Measurements from ENCODE around the gene TP53INP2.
"Not testable (repeated sequence)": the region's sequence is repeated elsewhere in the genome, so short reads cannot be mapped to it uniquely, and the experiment has no call there.

The TP53INP2 gene

GRCh38 chr20:34704177-34705007, at the start of gene TP53INP2:
Gene TP53INP2 (plus strand): TSS chr20:34704344. CDS start chr20:34708740, 4,396 bp downstream.
- Histone ChIP-seq H3K36me3 (ENCODE audit: control insufficient read depth, insufficient read depth, low read length) (no peaks in the 10 kb centered on the region), H3K27ac (ENCODE audit: low read depth, low read length) (peak within 1 kb of the TSS; percentile 100), H3K4me1 (ENCODE audit: control insufficient read depth, insufficient read depth, low read length) (peaks cover 10% of the 10 kb centered on the region), H3K9ac (ENCODE audit: low read length) (peak within 1 kb of the TSS; percentile 95), H3K27me3 (ENCODE audit: control insufficient read depth, insufficient read depth, low read length) (no peaks in the 10 kb centered on the region), H3K4me3 (ENCODE audit: low read length) (peak within 1 kb of the TSS; percentile 98)

- not testable (repeated sequence) for H3K36me3 ChIP-seq (ENCODE audit: control insufficient read depth, insufficient read depth, low read length); H3K4me1 ChIP-seq (ENCODE audit: control insufficient read depth, insufficient read depth, low read length); H3K27me3 ChIP-seq (ENCODE audit: control insufficient read depth, insufficient read depth, low read length); H3K4me3 ChIP-seq (ENCODE audit: low read length); H3K27ac ChIP-seq (ENCODE audit: low read depth, low read length); H3K9ac ChIP-seq (ENCODE audit: low read length)
Observed at GRCh38 chr20:34658654-34659053, 45.5 kb upstream of the TP53INP2 start.

- not testable (repeated sequence) for H3K4me1 ChIP-seq (ENCODE audit: control insufficient read depth, insufficient read depth, low read length); H3K9ac ChIP-seq (ENCODE audit: low read length); H3K4me3 ChIP-seq (ENCODE audit: low read length); H3K36me3 ChIP-seq (ENCODE audit: control insufficient read depth, insufficient read depth, low read length); H3K27me3 ChIP-seq (ENCODE audit: control insufficient read depth, insufficient read depth, low read length); H3K27ac ChIP-seq (ENCODE audit: low read depth, low read length)
Observed at GRCh38 chr20:34661811-34662210, 42.3 kb upstream of the TP53INP2 start.

GRCh38 chr20:34663213-34663943, 40.8 kb upstream of the TP53INP2 start:
- H3K27me3 ChIP-seq (ENCODE audit: control insufficient read depth, insufficient read depth, low read length): no peaks in the 10 kb centered on the region
- no peak overlapping the region for H3K9ac ChIP-seq (ENCODE audit: low read length)
- no peaks in the 10 kb centered on the region for H3K36me3 ChIP-seq (ENCODE audit: control insufficient read depth, insufficient read depth, low read length)
- no peaks in the 10 kb centered on the region for H3K4me1 ChIP-seq (ENCODE audit: control insufficient read depth, insufficient read depth, low read length)
- H3K27ac ChIP-seq (ENCODE audit: low read depth, low read length): no peak overlapping the region
- no peak overlapping the region for H3K4me3 ChIP-seq (ENCODE audit: low read length)

GRCh38 chr20:34664751-34665150, 39.4 kb upstream of the TP53INP2 start:
- not testable (repeated sequence) for H3K27ac ChIP-seq (ENCODE audit: low read depth, low read length); H3K9ac ChIP-seq (ENCODE audit: low read length); H3K4me1 ChIP-seq (ENCODE audit: control insufficient read depth, insufficient read depth, low read length); H3K36me3 ChIP-seq (ENCODE audit: control insufficient read depth, insufficient read depth, low read length); H3K27me3 ChIP-seq (ENCODE audit: control insufficient read depth, insufficient read depth, low read length); H3K4me3 ChIP-seq (ENCODE audit: low read length)

- no peaks in the 10 kb centered on the region for H3K4me1 ChIP-seq (ENCODE audit: control insufficient read depth, insufficient read depth, low read length)
- no peaks in the 10 kb centered on the region for H3K36me3 ChIP-seq (ENCODE audit: control insufficient read depth, insufficient read depth, low read length)
Observed at GRCh38 chr20:34669094-34669493, 35.0 kb upstream of the TP53INP2 start.

GRCh38 chr20:34673412-34673811, 30.7 kb upstream of the TP53INP2 start:
- no peak overlapping the region for H3K27ac ChIP-seq (ENCODE audit: low read depth, low read length)
- no peak overlapping the region for H3K9ac ChIP-seq (ENCODE audit: low read length)
- H3K36me3 ChIP-seq (ENCODE audit: control insufficient read depth, insufficient read depth, low read length): no peaks in the 10 kb centered on the region

More at GRCh38 chr20:34669094-34669493, 35.0 kb upstream of the TP53INP2 start:
- Histone ChIP-seq H3K4me3 (ENCODE audit: low read length) (no peak overlapping the region), H3K27ac (ENCODE audit: low read depth, low read length) (no peak overlapping the region), H3K9ac (ENCODE audit: low read length) (no peak overlapping the region), H3K27me3 (ENCODE audit: control insufficient read depth, insufficient read depth, low read length) (no peaks in the 10 kb centered on the region)

GRCh38 chr20:34675561-34675960, 28.6 kb upstream of the TP53INP2 start:
- Histone ChIP-seq H3K4me3 (ENCODE audit: low read length) (no peak overlapping the region), H3K36me3 (ENCODE audit: control insufficient read depth, insufficient read depth, low read length) (no peaks in the 10 kb centered on the region), H3K27me3 (ENCODE audit: control insufficient read depth, insufficient read depth, low read length) (no peaks in the 10 kb centered on the region), H3K4me1 (ENCODE audit: control insufficient read depth, insufficient read depth, low read length) (peaks cover 4% of the 10 kb centered on the region), H3K9ac (ENCODE audit: low read length) (no peak overlapping the region), H3K27ac (ENCODE audit: low read depth, low read length) (no peak overlapping the region)

More at GRCh38 chr20:34673412-34673811, 30.7 kb upstream of the TP53INP2 start:
- H3K4me3 ChIP-seq (ENCODE audit: low read length): no peak overlapping the region
- H3K4me1 ChIP-seq (ENCODE audit: control insufficient read depth, insufficient read depth, low read length): peaks cover 4% of the 10 kb centered on the region
- H3K27me3 ChIP-seq (ENCODE audit: control insufficient read depth, insufficient read depth, low read length): no peaks in the 10 kb centered on the region

- no peaks in the 10 kb centered on the region for H3K36me3 ChIP-seq (ENCODE audit: control insufficient read depth, insufficient read depth, low read length)
Observed at GRCh38 chr20:34675993-34676641, 28.0 kb upstream of the TP53INP2 start.

GRCh38 chr20:34676642-34677373, 27.3 kb upstream of the TP53INP2 start, which contains the start of gene PIGU:
Gene PIGU (minus strand): TSS chr20:34677092. CDS start chr20:34677085, 7 bp downstream.
- Histone ChIP-seq H3K4me3 (ENCODE audit: low read length) (peak within 1 kb of the TSS; percentile 78), H3K27ac (ENCODE audit: low read depth, low read length) (peak within 1 kb of the TSS; percentile 71), H3K9ac (ENCODE audit: low read length) (peak within 1 kb of the TSS; percentile 45), H3K27me3 (ENCODE audit: control insufficient read depth, insufficient read depth, low read length) (no peaks in the 10 kb centered on the region), H3K4me1 (ENCODE audit: control insufficient read depth, insufficient read depth, low read length) (peaks cover 4% of the 10 kb centered on the region), H3K36me3 (ENCODE audit: control insufficient read depth, insufficient read depth, low read length) (no peaks in the 10 kb centered on the region)

More at GRCh38 chr20:34675993-34676641, 28.0 kb upstream of the TP53INP2 start:
- Histone ChIP-seq H3K9ac (ENCODE audit: low read length) (no peak overlapping the region), H3K4me3 (ENCODE audit: low read length) (peak overlapping the region; percentile 78), H3K27ac (ENCODE audit: low read depth, low read length) (peak overlapping the region; percentile 71), H3K4me1 (ENCODE audit: control insufficient read depth, insufficient read depth, low read length) (peaks cover 4% of the 10 kb centered on the region), H3K27me3 (ENCODE audit: control insufficient read depth, insufficient read depth, low read length) (no peaks in the 10 kb centered on the region)

- no peaks in the 10 kb centered on the region for H3K27me3 ChIP-seq (ENCODE audit: control insufficient read depth, insufficient read depth, low read length)
- no peak overlapping the region for H3K27ac ChIP-seq (ENCODE audit: low read depth, low read length)
- H3K36me3 ChIP-seq (ENCODE audit: control insufficient read depth, insufficient read depth, low read length): no peaks in the 10 kb centered on the region
- H3K9ac ChIP-seq (ENCODE audit: low read length): no peak overlapping the region
- no peak overlapping the region for H3K4me3 ChIP-seq (ENCODE audit: low read length)
- peaks cover 4% of the 10 kb centered on the region for H3K4me1 ChIP-seq (ENCODE audit: control insufficient read depth, insufficient read depth, low read length)
Observed at GRCh38 chr20:34680586-34681175, 23.5 kb upstream of the TP53INP2 start.
